ACC112 (cell line): ENCODE measurements around the gene KNG1.
"Not testable (repeated sequence)": the region's sequence is repeated elsewhere in the genome, so short reads cannot be mapped to it uniquely, and the experiment has no call there.

Source experiments
- H2AFZ ChIP-seq: fragments of 200-600 bp; sonication (generic); one replicate; pipeline ENCODE4 v1.6.0; 2017; ENCODE audit warnings: antibody characterized with exemption, low read length; ENCODE audit not compliant: unreplicated experiment
- H3K27ac ChIP-seq: fragments of 200-600 bp; sonication (generic); 2 replicates; pipeline ENCODE4 v1.5.1; 2014; ENCODE audit warnings: low read depth, mild to moderate bottlenecking, antibody characterized with exemption, low read length, moderate library complexity
- H3K27me3 ChIP-seq: fragments of 200-600 bp; sonication (generic); 2 replicates; pipeline ENCODE4 v1.6.1; 2014; ENCODE audit warnings: mild to moderate bottlenecking, antibody characterized with exemption, low read length, moderate library complexity, mixed read lengths; ENCODE audit not compliant: insufficient read depth
- H3K36me3 ChIP-seq: fragments of 200-600 bp; sonication (generic); 2 replicates; pipeline ENCODE4 v1.6.1; 2016; ENCODE audit warnings: mild to moderate bottlenecking, antibody characterized with exemption, low read length, moderate library complexity, mixed read lengths; ENCODE audit not compliant: insufficient read depth
- H3K4me1 ChIP-seq: fragments of 200-600 bp; sonication (generic); one replicate; pipeline ENCODE4 v1.6.1; 2016; ENCODE audit warnings: low read length, mixed read lengths; ENCODE audit not compliant: insufficient read depth, unreplicated experiment, control insufficient read depth
- H3K4me3 ChIP-seq: fragments of 200-600 bp; sonication (generic); 2 replicates; pipeline ENCODE4 v1.5.1; 2014; ENCODE audit warnings: mild to moderate bottlenecking, low read depth, low read length
- H3K79me2 ChIP-seq: fragments of 200-600 bp; sonication (generic); one replicate; pipeline ENCODE4 v1.6.0; 2016; ENCODE audit warnings: low read length; ENCODE audit not compliant: control insufficient read depth, unreplicated experiment, insufficient read depth

The KNG1 gene

GRCh38 chr3:186708983-186709679 lies 8.0 kb upstream of the KNG1 start:
- no peaks in the 10 kb centered on the region for H3K4me1 ChIP-seq
- no peak overlapping the region for H3K27ac ChIP-seq
- H3K79me2 ChIP-seq: no peaks in the 10 kb centered on the region
- no peak overlapping the region for H2AFZ ChIP-seq
- peaks cover 30% of the 10 kb centered on the region for H3K27me3 ChIP-seq
- no peaks in the 10 kb centered on the region for H3K36me3 ChIP-seq
- H3K4me3 ChIP-seq: no peak overlapping the region

- not testable (repeated sequence) for H3K27ac ChIP-seq, H2AFZ ChIP-seq, H3K79me2 ChIP-seq, H3K4me3 ChIP-seq, H3K36me3 ChIP-seq, H3K4me1 ChIP-seq
- H3K27me3 ChIP-seq: peaks cover 22% of the 10 kb centered on the region
These were observed 6.5 kb upstream of the KNG1 start for GRCh38 chr3:186710694-186711093.

- peaks cover 6% of the 10 kb centered on the region; the same call in 1 of the 2 replicates for H3K27me3 ChIP-seq
- no peaks in the 10 kb centered on the region for H3K36me3 ChIP-seq
- no peaks in the 10 kb centered on the region for H3K79me2 ChIP-seq
- H3K27ac ChIP-seq: no peak overlapping the region
- no peak overlapping the region for H2AFZ ChIP-seq
- H3K4me3 ChIP-seq: no peak overlapping the region
- no peaks in the 10 kb centered on the region for H3K4me1 ChIP-seq
These were observed 3.7 kb upstream of the KNG1 start for GRCh38 chr3:186713499-186713898.

GRCh38 chr3:186719945-186720739 lies 3.0 kb downstream of the KNG1 start:
- no peak overlapping the region for H3K4me3 ChIP-seq
- no peak overlapping the region for H3K27ac ChIP-seq
- H3K79me2 ChIP-seq: no peaks in the 10 kb centered on the region
- H3K4me1 ChIP-seq: no peaks in the 10 kb centered on the region
- H2AFZ ChIP-seq: no peak overlapping the region
- no peaks in the 10 kb centered on the region for H3K36me3 ChIP-seq
- H3K27me3 ChIP-seq: no peaks in the 10 kb centered on the region

- no peak overlapping the region for H2AFZ ChIP-seq
- no peaks in the 10 kb centered on the region for H3K36me3 ChIP-seq
- no peaks in the 10 kb centered on the region for H3K4me1 ChIP-seq
- H3K4me3 ChIP-seq: no peak overlapping the region
- no peaks in the 10 kb centered on the region for H3K27me3 ChIP-seq
- H3K79me2 ChIP-seq: no peaks in the 10 kb centered on the region
- no peak overlapping the region for H3K27ac ChIP-seq
These were observed 5.3 kb downstream of the KNG1 start for GRCh38 chr3:186722457-186722856.

GRCh38 chr3:186724911-186725310 lies 7.8 kb downstream of the KNG1 start:
- Histone ChIP-seq H3K4me3 (no peak overlapping the region), H3K36me3 (no peaks in the 10 kb centered on the region), H3K79me2 (no peaks in the 10 kb centered on the region), H3K27me3 (no peaks in the 10 kb centered on the region), H3K4me1 (no peaks in the 10 kb centered on the region), H3K27ac (no peak overlapping the region), H2AFZ (no peak overlapping the region)

- H3K36me3 ChIP-seq: no peaks in the 10 kb centered on the region
- H2AFZ ChIP-seq: no peak overlapping the region
- no peaks in the 10 kb centered on the region for H3K27me3 ChIP-seq
- H3K79me2 ChIP-seq: no peaks in the 10 kb centered on the region
- no peaks in the 10 kb centered on the region for H3K4me1 ChIP-seq
- H3K27ac ChIP-seq: no peak overlapping the region
- H3K4me3 ChIP-seq: no peak overlapping the region
These were observed 15.1 kb downstream of the KNG1 start for GRCh38 chr3:186732169-186732766.

- Histone ChIP-seq H3K27ac (no peak overlapping the region), H3K4me3 (no peak overlapping the region), H3K27me3 (peaks cover 6% of the 10 kb centered on the region), H2AFZ (no peak overlapping the region), H3K36me3 (no peaks in the 10 kb centered on the region), H3K4me1 (peaks cover 7% of the 10 kb centered on the region), H3K79me2 (no peaks in the 10 kb centered on the region)
These were observed 25.6 kb downstream of the KNG1 start for GRCh38 chr3:186742618-186743380.

- H3K79me2 ChIP-seq: no peaks in the 10 kb centered on the region
- H3K4me1 ChIP-seq: peaks cover 7% of the 10 kb centered on the region
- H3K36me3 ChIP-seq: no peaks in the 10 kb centered on the region
- H3K27me3 ChIP-seq: peaks cover 6% of the 10 kb centered on the region
- no peak overlapping the region for H3K27ac ChIP-seq
- H2AFZ ChIP-seq: no peak overlapping the region
- H3K4me3 ChIP-seq: no peak overlapping the region
These were observed 26.5 kb downstream of the KNG1 start for GRCh38 chr3:186743666-186744065.

- Histone ChIP-seq H3K4me3 (no peak overlapping the region), H3K27me3 (peaks cover 6% of the 10 kb centered on the region), H3K27ac (0 out of 2 replicates have a peak overlapping the region, but pooled peaks have one; percentile 1), H3K36me3 (no peaks in the 10 kb centered on the region), H3K4me1 (peaks cover 7% of the 10 kb centered on the region), H3K79me2 (no peaks in the 10 kb centered on the region), H2AFZ (peak overlapping the region; percentile 70)
These were observed 28.8 kb downstream of the KNG1 start for GRCh38 chr3:186746008-186746407.
